Measurements from ENCODE around the gene PRKG1.

Gene PRKG1

GRCh38 chr10:51198170-51198569, 123.9 kb downstream of the PRKG1 start:
- H3K36me3 ChIP-seq (ENCODE audit: low read length) = no peaks in the 10 kb centered on the region
- H3K27ac ChIP-seq (ENCODE audit: low read depth, low read length) = no peak overlapping the region
- no peak overlapping the region for H3K4me3 ChIP-seq (ENCODE audit: insufficient read depth, low read length, poor library complexity, severe bottlenecking)
- no peak overlapping the region for H2AFZ ChIP-seq (ENCODE audit: low read depth, low read length, severe bottlenecking)
- H3K9me2 ChIP-seq (replicated peaks; ENCODE audit: insufficient read depth, low read length) = no peaks in the 10 kb centered on the region
- H3K4me2 ChIP-seq (ENCODE audit: low read depth, low read length, poor library complexity, severe bottlenecking) = no peak overlapping the region
- no peaks in the 10 kb centered on the region for H4K20me1 ChIP-seq (ENCODE audit: low read depth, low read length)
- no peaks in the 10 kb centered on the region for H3K9me3 ChIP-seq (ENCODE audit: insufficient read depth, low read length)
- H3F3A ChIP-seq (ENCODE audit: insufficient read depth) = no peaks in the 10 kb centered on the region
- no peaks in the 10 kb centered on the region for H3K79me2 ChIP-seq (ENCODE audit: insufficient read depth, low read length)
- H3K9ac ChIP-seq (ENCODE audit: low read length) = no peak overlapping the region
- TF ChIP-seq CTCF (IDR thresholded peaks at IDR 0.05; ENCODE audit: insufficient read depth, low read length, poor library complexity, severe bottlenecking) (no peak), EZH2phosphoT487 (conservative IDR thresholded peaks at IDR 0.05; ENCODE audit: low read length) (no peak)
- no peaks in the 10 kb centered on the region for H3K27me3 ChIP-seq (ENCODE audit: low read length)

- Histone ChIP-seq H3K9ac (ENCODE audit: low read length) (no peak overlapping the region), H3F3A (ENCODE audit: insufficient read depth) (no peaks in the 10 kb centered on the region), H3K79me2 (ENCODE audit: insufficient read depth, low read length) (no peaks in the 10 kb centered on the region), H3K9me3 (ENCODE audit: insufficient read depth, low read length) (no peaks in the 10 kb centered on the region), H3K27ac (ENCODE audit: low read depth, low read length) (no peak overlapping the region), H3K27me3 (ENCODE audit: low read length) (no peaks in the 10 kb centered on the region), H3K4me2 (ENCODE audit: low read depth, low read length, poor library complexity, severe bottlenecking) (no peak overlapping the region), H3K4me3 (ENCODE audit: insufficient read depth, low read length, poor library complexity, severe bottlenecking) (no peak overlapping the region), H3K9me2 (replicated peaks; ENCODE audit: insufficient read depth, low read length) (no peaks in the 10 kb centered on the region), H4K20me1 (ENCODE audit: low read depth, low read length) (no peaks in the 10 kb centered on the region), H3K36me3 (ENCODE audit: low read length) (no peaks in the 10 kb centered on the region), H2AFZ (ENCODE audit: low read depth, low read length, severe bottlenecking) (no peak overlapping the region)
- TF ChIP-seq CTCF (IDR thresholded peaks at IDR 0.05; ENCODE audit: insufficient read depth, low read length, poor library complexity, severe bottlenecking) (no peak), EZH2phosphoT487 (conservative IDR thresholded peaks at IDR 0.05; ENCODE audit: low read length) (no peak)
These were observed 127.7 kb downstream of the PRKG1 start for GRCh38 chr10:51201947-51202346.

- no peaks in the 10 kb centered on the region for H3K36me3 ChIP-seq (ENCODE audit: low read length)
- no peak overlapping the region for H3K27ac ChIP-seq (ENCODE audit: low read depth, low read length)
- no peaks in the 10 kb centered on the region for H3K9me2 ChIP-seq (replicated peaks; ENCODE audit: insufficient read depth, low read length)
- H3K4me3 ChIP-seq (ENCODE audit: insufficient read depth, low read length, poor library complexity, severe bottlenecking) = no peak overlapping the region
- no peak overlapping the region for H3K4me2 ChIP-seq (ENCODE audit: low read depth, low read length, poor library complexity, severe bottlenecking)
- no peaks in the 10 kb centered on the region for H3K9me3 ChIP-seq (ENCODE audit: insufficient read depth, low read length)
- no peaks in the 10 kb centered on the region for H3K27me3 ChIP-seq (ENCODE audit: low read length)
- no peaks in the 10 kb centered on the region for H3F3A ChIP-seq (ENCODE audit: insufficient read depth)
- no peaks in the 10 kb centered on the region for H3K79me2 ChIP-seq (ENCODE audit: insufficient read depth, low read length)
- no peak overlapping the region for H3K9ac ChIP-seq (ENCODE audit: low read length)
- TF ChIP-seq CTCF (IDR thresholded peaks at IDR 0.05; ENCODE audit: insufficient read depth, low read length, poor library complexity, severe bottlenecking) = no peak
- no peak for TF ChIP-seq EZH2phosphoT487 (conservative IDR thresholded peaks at IDR 0.05; ENCODE audit: low read length)
- H4K20me1 ChIP-seq (ENCODE audit: low read depth, low read length) = no peaks in the 10 kb centered on the region
- no peak overlapping the region for H2AFZ ChIP-seq (ENCODE audit: low read depth, low read length, severe bottlenecking)
These were observed 129.1 kb downstream of the PRKG1 start for GRCh38 chr10:51203359-51203758.
